Measurements from ENCODE around the gene AZGP1. TPM values are rescaled to one million over a fixed set of nuclear protein-coding genes. Genes with fewer than 3 reads are reported as not detected.
A peak's percentile ranks its signal among the peaks of the same experiment; 100 is the strongest.

AZGP1 gene
- total RNA-seq, result 0.75 TPM
- 1 to 10 TPM in 4 of 8 donors, under 1 TPM in 4; 0.31 to 3.2 (median 0.94) TPM for polyA plus RNA-seq (ENCODE audit: insufficient read depth in 1 of 8, insufficient read length in 8 of 8, low replicate concordance in 1 of 8)
- long read RNA-seq, donor 1, result 0 reads
- long read RNA-seq, donor 2, result 0 reads
- long read RNA-seq, donor 3, partial matches to known transcripts, result 0 of 1 reads
- long read RNA-seq, donor 3, other reads (novel, unspliced or antisense), result 0 of 1 reads
- long read RNA-seq, donor 4, result 0 reads
- long read RNA-seq, donor 5, result 0 reads
- long read RNA-seq, donor 6, result 0 reads
- long read RNA-seq, donor 7, partial matches to known transcripts, result 0 of 1 reads
- long read RNA-seq, donor 7, other reads (novel, unspliced or antisense), result 0 of 1 reads
- long read RNA-seq, donor 8, result 0 reads
- long read RNA-seq, donor 9, result 0 reads
- long read RNA-seq, donor 10, result 0 reads
- long read RNA-seq, donor 11, partial matches to known transcripts, result 0 of 1 reads
- long read RNA-seq, donor 11, other reads (novel, unspliced or antisense), result 0 of 1 reads

GRCh38 chr7:99975782-99976521, at the start of gene AZGP1:
Gene AZGP1, minus strand, starts transcription at chr7:99976031. Its CDS starts 11 bp downstream, at chr7:99976020.
- no peak for DNase-seq
- Histone ChIP-seq H3K9me3 (replicated peaks; ENCODE audit: control insufficient read depth, low read depth, low read length) (no peaks in the 10 kb centered on the region), H3K36me3 (ENCODE audit: control insufficient read depth, insufficient read depth, low read length) (no peaks in the 10 kb centered on the region), H3K4me3 (ENCODE audit: low read length) (no peak within 1 kb of the TSS), H3K4me1 (ENCODE audit: control insufficient read depth, insufficient read depth, low read length) (no peaks in the 10 kb centered on the region), H3K27me3 (ENCODE audit: control insufficient read depth, insufficient read depth, low read length) (no peaks in the 10 kb centered on the region), H3K27ac (ENCODE audit: low read length) (no peak within 1 kb of the TSS)
- WGBS (ENCODE audit: insufficient coverage), result 91% methylated on average over 2 of the region's 5 CpGs

GRCh38 chr7:100024020-100024619, 48.3 kb upstream of the AZGP1 start:
- Histone ChIP-seq H3K27me3 (ENCODE audit: control insufficient read depth, insufficient read depth, low read length) (no peaks in the 10 kb centered on the region), H3K4me3 (ENCODE audit: low read length) (no peak overlapping the region), H3K27ac (ENCODE audit: low read length) (no peak overlapping the region), H3K4me1 (ENCODE audit: control insufficient read depth, insufficient read depth, low read length) (peaks cover 2% of the 10 kb centered on the region), H3K9me3 (replicated peaks; ENCODE audit: control insufficient read depth, low read depth, low read length) (no peaks in the 10 kb centered on the region), H3K36me3 (ENCODE audit: control insufficient read depth, insufficient read depth, low read length) (peaks cover 47% of the 10 kb centered on the region)
- WGBS (ENCODE audit: insufficient coverage), result 100% methylated on average over 3 of the region's 12 CpGs
- no peak for DNase-seq

DNA sequence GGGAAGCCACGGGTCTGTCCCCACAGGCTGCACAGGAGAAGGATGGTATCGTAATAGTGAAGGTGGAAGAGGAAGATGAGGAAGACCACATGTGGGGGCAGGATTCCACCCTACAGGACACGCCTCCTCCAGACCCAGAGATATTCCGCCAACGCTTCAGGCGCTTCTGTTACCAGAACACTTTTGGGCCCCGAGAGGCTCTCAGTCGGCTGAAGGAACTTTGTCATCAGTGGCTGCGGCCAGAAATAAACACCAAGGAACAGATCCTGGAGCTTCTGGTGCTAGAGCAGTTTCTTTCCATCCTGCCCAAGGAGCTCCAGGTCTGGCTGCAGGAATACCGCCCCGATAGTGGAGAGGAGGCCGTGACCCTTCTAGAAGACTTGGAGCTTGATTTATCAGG, 47.7 kb upstream of the AZGP1 start:
- DNase-seq, result no peak
- Histone ChIP-seq H3K9me3 (replicated peaks; ENCODE audit: control insufficient read depth, low read depth, low read length) (no peaks in the 10 kb centered on the region), H3K27ac (ENCODE audit: low read length) (no peak overlapping the region), H3K4me3 (ENCODE audit: low read length) (no peak overlapping the region), H3K4me1 (ENCODE audit: control insufficient read depth, insufficient read depth, low read length) (peaks cover 2% of the 10 kb centered on the region), H3K27me3 (ENCODE audit: control insufficient read depth, insufficient read depth, low read length) (no peaks in the 10 kb centered on the region), H3K36me3 (ENCODE audit: control insufficient read depth, insufficient read depth, low read length) (peaks cover 46% of the 10 kb centered on the region)
- whole genome bisulfite sequencing (ENCODE audit: insufficient coverage), result 91% methylated on average over 10 of the region's 12 CpGs

DNA sequence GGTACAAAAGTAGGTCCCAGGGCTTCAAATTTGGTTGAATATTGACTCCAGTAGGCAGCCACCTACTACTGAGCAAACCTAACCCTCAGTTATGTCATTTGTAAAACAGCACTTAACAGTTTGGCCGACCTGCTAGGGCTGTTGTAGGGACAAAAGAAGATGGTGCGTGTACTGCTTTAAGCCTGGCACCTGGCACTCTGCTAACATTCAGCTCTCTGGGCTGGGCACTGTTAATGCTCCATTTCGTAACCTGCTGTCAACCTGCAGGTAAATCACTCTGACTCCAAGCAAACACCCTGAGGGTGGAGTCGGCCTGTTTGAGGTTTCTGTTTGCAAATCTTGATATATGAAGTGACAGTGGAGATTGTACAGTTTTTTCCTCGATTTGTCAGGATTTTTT, 46.8 kb upstream of the AZGP1 start:
- Histone ChIP-seq H3K27ac (ENCODE audit: low read length) (no peak overlapping the region), H3K4me1 (ENCODE audit: control insufficient read depth, insufficient read depth, low read length) (peaks cover 2% of the 10 kb centered on the region), H3K9me3 (replicated peaks; ENCODE audit: control insufficient read depth, low read depth, low read length) (no peaks in the 10 kb centered on the region), H3K36me3 (ENCODE audit: control insufficient read depth, insufficient read depth, low read length) (peaks cover 46% of the 10 kb centered on the region), H3K4me3 (ENCODE audit: low read length) (no peak overlapping the region), H3K27me3 (ENCODE audit: control insufficient read depth, insufficient read depth, low read length) (no peaks in the 10 kb centered on the region)
- WGBS (ENCODE audit: insufficient coverage), result 84% methylated on average over 3 of the region's 5 CpGs
- DNase-seq, result no peak

DNA sequence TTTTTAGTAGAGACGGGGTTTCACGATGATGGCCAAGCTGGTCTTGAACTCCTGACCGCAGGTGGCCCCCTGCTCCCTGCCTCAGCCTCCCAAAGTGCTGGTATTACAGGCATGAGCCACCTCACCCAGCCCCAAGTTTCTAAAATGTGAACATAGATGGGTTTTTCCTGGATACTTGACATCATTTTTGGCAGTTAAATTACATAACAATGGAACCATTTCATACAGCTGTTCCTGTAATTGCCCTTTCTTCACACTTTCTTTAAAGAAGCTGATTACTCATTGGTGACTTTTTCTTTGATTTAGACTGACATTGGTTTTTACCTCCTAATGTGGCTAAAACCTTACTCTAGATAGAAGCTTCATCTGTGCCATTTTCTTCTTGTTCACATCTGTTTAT, 45.5 kb upstream of the AZGP1 start:
- peak; percentile 36 for DNase-seq
- WGBS (ENCODE audit: insufficient coverage), result 81% methylated on average over 3 of the region's 3 CpGs
- Histone ChIP-seq H3K36me3 (ENCODE audit: control insufficient read depth, insufficient read depth, low read length) (peaks cover 37% of the 10 kb centered on the region), H3K4me1 (ENCODE audit: control insufficient read depth, insufficient read depth, low read length) (peaks cover 6% of the 10 kb centered on the region), H3K27ac (ENCODE audit: low read length) (peak overlapping the region; percentile 29), H3K9me3 (replicated peaks; ENCODE audit: control insufficient read depth, low read depth, low read length) (no peaks in the 10 kb centered on the region), H3K4me3 (ENCODE audit: low read length) (no peak overlapping the region), H3K27me3 (ENCODE audit: control insufficient read depth, insufficient read depth, low read length) (no peaks in the 10 kb centered on the region)

GRCh38 chr7:100019908-100020307, 44.1 kb upstream of the AZGP1 start:
- Histone ChIP-seq H3K27ac (ENCODE audit: low read length) (no peak overlapping the region), H3K4me3 (ENCODE audit: low read length) (no peak overlapping the region), H3K36me3 (ENCODE audit: control insufficient read depth, insufficient read depth, low read length) (peaks cover 31% of the 10 kb centered on the region), H3K27me3 (ENCODE audit: control insufficient read depth, insufficient read depth, low read length) (no peaks in the 10 kb centered on the region), H3K4me1 (ENCODE audit: control insufficient read depth, insufficient read depth, low read length) (peaks cover 9% of the 10 kb centered on the region), H3K9me3 (replicated peaks; ENCODE audit: control insufficient read depth, low read depth, low read length) (no peaks in the 10 kb centered on the region)
- WGBS (ENCODE audit: insufficient coverage), result 77% methylated on average over 4 of the region's 7 CpGs
- DNase-seq, result no peak

DNA sequence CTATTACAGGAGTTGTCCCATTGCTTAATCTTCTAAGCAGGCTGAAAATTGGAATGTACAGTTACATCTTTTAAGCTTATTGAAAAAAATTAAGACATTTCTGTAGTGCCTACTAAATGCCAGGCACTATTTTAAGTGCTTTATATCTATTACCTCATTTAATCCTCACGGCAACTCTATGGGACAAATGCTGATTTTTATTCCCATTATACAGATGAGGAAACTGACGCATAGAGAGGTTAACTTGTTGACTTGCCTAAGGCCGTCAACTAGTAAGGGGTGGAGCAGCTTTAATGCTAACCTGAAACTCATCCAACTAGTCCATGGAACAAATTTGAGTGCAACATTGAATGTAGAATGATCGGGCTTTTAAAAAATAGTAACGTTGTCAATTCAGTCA, 42.0 kb upstream of the AZGP1 start:
- H3K27ac ChIP-seq (ENCODE audit: low read length), result no peak overlapping the region
- no peak for DNase-seq
- peaks cover 9% of the 10 kb centered on the region for H3K4me1 ChIP-seq (ENCODE audit: control insufficient read depth, insufficient read depth, low read length)

DNA sequence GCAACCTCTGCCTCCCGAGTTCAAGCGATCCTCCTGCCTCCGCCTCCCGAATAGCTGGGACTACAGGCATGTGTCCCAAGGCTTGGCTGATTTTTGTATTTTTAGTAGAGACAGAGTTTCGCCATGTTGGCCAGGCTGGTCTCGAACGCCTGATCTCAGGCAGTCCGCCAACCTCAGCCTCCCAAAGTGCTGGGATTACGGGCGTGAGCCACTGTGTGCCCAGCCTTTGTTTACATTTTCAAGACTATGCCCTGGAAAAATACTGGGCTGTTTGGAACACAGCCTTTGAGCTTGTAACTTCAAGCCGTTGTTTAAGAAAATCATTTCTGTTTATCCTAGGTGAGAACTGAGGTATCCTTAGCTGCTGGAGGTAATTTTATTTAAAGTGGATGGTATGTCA, 41.5 kb upstream of the AZGP1 start:
- 82% methylated on average over 6 of the region's 11 CpGs for WGBS (ENCODE audit: insufficient coverage)
- H3K4me1 ChIP-seq (ENCODE audit: control insufficient read depth, insufficient read depth, low read length), result peaks cover 9% of the 10 kb centered on the region
- no peak for DNase-seq
- H3K36me3 ChIP-seq (ENCODE audit: control insufficient read depth, insufficient read depth, low read length), result peaks cover 9% of the 10 kb centered on the region
- no peak overlapping the region for H3K27ac ChIP-seq (ENCODE audit: low read length)
- H3K9me3 ChIP-seq (replicated peaks; ENCODE audit: control insufficient read depth, low read depth, low read length), result no peaks in the 10 kb centered on the region
- H3K27me3 ChIP-seq (ENCODE audit: control insufficient read depth, insufficient read depth, low read length), result no peaks in the 10 kb centered on the region
- H3K4me3 ChIP-seq (ENCODE audit: low read length), result no peak overlapping the region

More for the DNA sequence above, 42.0 kb upstream of the AZGP1 start:
- peaks cover 14% of the 10 kb centered on the region for H3K36me3 ChIP-seq (ENCODE audit: control insufficient read depth, insufficient read depth, low read length)
- WGBS (ENCODE audit: insufficient coverage), result 100% methylated on average over 2 of the region's 5 CpGs
- no peaks in the 10 kb centered on the region for H3K27me3 ChIP-seq (ENCODE audit: control insufficient read depth, insufficient read depth, low read length)
- no peak overlapping the region for H3K4me3 ChIP-seq (ENCODE audit: low read length)
- no peaks in the 10 kb centered on the region for H3K9me3 ChIP-seq (replicated peaks; ENCODE audit: control insufficient read depth, low read depth, low read length)

DNA sequence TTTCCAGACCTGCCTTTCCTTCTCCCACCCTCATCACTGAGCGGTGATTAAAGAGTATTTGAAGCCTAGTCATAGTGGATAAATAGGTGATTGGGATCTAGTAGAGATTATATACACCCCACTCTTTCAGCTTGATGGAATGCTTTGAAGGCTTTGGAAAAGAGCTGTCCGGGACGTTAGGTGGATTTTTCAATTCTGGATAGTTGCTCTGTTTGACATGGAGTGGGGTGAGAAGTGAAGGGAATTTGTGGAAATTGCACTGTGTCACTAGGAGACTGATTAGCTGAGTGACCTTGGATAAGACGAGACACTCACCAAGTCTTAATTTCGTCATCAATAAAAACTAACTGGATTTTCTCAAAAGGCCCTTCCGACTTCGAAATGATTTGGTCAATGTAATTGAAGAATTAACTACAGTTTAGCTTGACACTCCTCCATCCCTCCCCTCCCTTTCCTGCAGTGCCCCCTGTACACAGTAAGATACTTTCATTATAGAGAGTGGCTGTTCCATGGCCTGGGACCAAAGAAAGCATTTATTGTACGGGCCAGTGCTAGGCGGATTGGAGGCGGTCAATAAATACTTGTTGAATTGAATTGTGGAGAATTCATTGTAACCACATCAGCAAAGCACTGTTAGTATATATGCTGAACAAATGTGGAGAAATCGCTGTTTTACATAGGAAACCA, 40.5 kb upstream of the AZGP1 start:
- Histone ChIP-seq H3K27ac (ENCODE audit: low read length) (peak overlapping the region; percentile 94), H3K27me3 (ENCODE audit: control insufficient read depth, insufficient read depth, low read length) (no peaks in the 10 kb centered on the region), H3K4me3 (ENCODE audit: low read length) (peak overlapping the region; percentile 100), H3K9me3 (replicated peaks; ENCODE audit: control insufficient read depth, low read depth, low read length) (no peaks in the 10 kb centered on the region), H3K4me1 (ENCODE audit: control insufficient read depth, insufficient read depth, low read length) (peaks cover 9% of the 10 kb centered on the region), H3K36me3 (ENCODE audit: control insufficient read depth, insufficient read depth, low read length) (peaks cover 4% of the 10 kb centered on the region)
- peak; percentile 32 for DNase-seq
- 0% methylated on average over 1 of the region's 11 CpGs for WGBS (ENCODE audit: insufficient coverage)
